ENCODE data around the gene SLC35E1.
"Not testable (repeated sequence)": the region's sequence is repeated elsewhere in the genome, so short reads cannot be mapped to it uniquely, and the experiment has no call there.

Gene SLC35E1

DNA sequence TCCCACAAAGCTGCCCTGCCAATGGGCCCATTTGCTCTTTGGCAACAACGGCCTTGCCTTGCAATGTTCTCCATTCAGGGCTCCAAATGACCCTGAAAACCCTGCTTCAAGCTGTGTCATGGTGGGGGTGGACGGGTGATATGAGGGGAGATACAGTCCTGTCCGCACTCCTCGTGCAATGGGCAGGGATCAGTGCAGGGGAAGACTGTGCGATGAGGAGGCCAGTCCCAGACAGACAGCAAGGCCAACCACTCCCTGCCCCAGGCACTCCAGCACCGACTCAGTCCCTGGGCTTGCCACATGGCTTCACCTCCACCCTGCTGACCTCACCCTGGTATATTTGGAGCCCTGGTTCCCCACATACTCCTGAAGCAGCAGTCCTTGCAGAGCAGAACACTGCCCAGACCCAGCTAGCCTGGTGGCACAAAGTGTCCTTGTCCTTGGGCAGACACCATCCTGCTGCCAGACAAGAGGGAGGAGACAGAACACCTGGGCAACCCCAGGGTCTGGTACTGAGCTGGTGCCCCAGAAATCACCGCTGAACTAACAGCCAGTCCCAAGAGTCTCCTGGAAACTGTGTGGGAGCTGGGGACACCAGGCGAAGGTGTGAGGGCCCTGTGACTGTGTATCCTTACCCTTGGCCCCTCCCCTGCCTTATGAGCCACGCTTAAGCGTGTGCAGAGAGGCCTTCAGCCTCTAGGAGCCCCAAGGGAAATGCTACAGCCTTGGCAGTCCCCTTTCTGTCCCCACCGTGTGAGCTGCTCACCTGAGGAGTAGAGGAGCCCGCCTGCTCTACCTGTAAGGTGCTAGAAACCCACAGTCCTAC, 9.1 kb upstream of the SLC35E1 start:
- FAIRE-seq, result no peak

DNA sequence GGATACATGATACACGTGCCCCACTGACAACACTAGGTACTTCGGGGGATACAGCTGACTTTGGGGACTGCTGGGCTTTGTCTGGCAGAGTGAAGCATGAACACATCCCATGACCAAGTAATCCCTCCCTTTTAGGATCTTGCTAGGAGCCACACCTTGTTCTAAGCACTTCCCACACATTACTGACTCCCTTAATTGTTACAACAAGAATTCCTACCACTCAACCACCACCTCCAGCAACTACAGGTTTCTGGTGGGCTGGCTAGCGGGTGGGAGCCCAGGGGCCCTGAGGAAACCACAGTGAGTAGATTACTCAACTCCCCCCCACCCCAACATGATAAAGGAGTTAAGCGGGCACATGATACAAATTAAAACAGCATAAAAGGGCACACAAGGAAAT, 7.2 kb upstream of the SLC35E1 start:
- FAIRE-seq, result no peak

DNA sequence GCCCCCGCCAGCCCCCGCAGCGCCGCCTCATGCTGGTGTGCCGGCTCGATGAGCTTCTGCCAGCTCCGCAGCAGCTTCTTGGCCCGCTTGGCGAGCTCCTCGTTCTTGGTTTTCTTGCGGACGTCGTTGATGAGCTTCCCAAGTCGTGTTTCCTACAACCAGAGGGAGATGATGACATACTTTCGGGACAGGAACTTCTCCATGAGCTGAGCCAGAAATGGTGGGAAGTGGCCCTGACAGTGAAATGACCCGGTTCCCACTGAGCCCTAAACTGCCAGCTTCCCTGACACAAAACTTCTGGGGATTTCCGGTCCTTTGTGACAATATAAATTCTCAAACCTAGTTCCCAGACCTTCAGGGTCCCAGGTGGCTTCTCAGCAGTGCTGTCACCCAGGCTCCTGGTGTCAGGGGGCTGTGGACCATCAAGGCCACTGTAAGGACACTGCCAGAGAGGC, 5.3 kb upstream of the SLC35E1 start:
- no peak for FAIRE-seq

DNA sequence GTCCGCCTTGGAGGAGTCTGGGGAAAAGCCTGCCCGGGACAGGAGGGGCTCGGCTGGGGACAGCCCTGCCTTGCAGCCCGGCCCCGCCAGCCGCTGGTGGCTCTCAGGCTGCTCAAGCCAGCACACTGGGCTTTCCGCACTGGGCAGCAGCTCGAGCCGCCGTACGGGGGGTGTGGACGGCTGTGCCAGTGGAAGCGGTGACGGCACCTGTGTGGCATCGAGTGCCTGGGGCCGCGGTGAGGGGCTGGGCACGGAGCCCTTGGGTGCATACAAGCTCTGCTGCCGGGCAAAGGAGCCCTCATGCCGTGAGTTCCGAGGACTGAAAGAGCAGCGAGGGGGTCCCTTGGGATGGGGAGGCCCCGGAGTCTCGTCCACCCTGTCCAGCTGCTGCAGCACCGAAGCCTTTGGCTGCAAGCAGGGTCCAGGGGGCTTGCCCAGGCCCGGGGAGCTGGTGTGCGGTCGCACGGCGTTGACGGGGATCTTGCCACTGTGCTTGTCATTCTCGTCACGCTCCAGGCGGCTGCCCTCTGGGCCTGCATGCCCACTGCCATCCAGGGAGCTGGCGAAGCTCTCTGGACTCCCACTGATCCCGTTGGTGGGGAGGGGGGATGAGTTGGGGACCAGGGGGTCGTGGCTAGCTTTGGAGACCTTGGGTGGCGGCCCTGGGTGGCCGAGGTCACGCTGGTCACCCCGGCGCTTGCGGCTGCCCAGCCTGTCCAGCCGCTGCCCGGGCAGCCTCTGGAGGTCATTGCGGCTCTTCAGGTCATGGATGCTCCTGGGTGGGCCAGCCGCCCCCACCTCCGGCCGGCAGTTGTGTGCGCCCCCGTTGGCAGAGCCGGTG, 4.7 kb upstream of the SLC35E1 start:
- FAIRE-seq, result no peak

GRCh38 chr19:16575861-16576689, 3.9 kb upstream of the SLC35E1 start:
- FAIRE-seq, result no peak

GRCh38 chr19:16575282-16575681, 3.1 kb upstream of the SLC35E1 start:
- no peak for FAIRE-seq

DNA sequence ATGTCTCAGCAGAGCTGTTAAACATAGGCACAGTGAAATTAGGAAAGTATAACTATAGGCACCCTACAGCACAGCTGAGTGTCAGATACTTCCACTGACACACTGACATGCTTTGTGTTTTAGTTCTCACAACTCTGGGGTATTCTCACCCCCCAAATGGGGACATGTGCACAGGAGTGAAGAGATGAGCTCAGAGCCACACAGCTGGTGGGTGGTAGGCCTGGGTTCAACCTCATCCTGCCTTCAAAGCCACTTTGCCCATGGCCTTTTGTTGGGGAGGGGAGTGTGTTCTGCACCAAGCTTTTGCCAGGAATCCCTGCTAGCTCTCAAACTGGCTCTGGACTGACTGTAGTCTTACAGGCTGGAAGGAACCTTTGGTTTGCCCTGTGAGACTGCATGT, 1.7 kb upstream of the SLC35E1 start:
- no peak for FAIRE-seq

GRCh38 chr19:16573296-16573695, 1.1 kb upstream of the SLC35E1 start:
- FAIRE-seq, result no peak

DNA sequence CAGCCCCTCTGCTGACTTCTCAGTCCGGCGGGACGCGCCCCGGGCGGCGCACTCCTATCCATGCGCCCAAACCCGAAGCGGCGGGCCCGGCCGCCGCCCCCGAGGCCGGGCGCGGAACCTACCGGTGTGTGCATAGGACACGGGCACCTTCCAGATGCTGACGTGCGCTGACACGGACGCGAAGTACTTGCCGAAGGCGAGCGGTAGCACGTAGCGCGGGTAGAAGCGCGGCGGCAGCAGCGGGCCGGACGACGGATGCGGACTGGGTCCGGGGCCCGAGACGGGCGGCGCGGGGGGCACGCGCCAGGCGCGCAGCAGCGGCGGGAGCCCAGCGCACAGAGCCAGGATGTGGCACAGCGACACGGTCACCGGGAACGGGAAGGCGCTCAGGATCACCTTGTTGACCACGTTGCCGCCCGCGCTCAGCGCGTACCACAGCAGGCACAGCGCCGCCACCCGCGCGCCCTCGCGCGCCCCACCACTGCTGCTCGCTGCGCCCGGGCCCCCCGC, 338 bp downstream of the SLC35E1 start:
- FAIRE-seq, result no peak

DNA sequence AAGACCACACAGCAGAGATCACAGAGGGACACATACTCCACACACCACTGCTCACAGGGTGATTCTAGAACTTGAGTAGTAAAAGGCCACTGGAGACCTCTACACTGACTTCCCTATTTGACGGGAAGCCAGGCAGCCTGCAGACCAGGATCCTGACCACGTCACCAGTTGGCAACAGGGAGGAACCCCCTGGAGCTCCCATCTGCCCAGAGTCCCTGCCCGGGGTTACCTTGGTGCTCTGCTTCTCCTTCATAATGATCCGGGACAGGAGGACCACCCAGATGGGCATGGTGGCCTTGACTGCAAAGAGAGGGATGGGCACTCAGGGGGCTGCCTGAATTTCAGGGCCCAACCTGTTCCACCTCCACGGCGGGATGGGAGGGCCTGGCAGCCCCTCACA, 932 bp downstream of the SLC35E1 start:
- FAIRE-seq, result no peak

GRCh38 chr19:16569609-16570320, 2.5 kb downstream of the SLC35E1 start:
- no peak for FAIRE-seq

DNA sequence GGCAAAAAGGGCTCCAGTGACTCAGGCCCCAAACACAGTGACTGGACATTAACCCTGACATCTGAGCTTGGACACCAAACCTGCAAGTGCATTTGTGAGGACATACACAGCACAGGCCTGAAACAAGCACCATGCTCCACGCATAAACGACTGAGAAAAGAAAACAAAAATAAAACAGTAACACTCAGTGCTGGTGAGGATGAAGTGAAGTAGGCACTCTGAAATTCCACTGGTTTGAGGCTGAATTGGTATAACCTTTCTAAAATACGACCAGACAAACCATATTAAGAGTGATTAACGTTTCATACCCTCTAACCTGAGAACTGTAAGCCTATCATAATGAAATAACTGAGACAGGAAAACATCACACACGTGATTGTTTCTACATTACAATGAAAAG, 5.5 kb downstream of the SLC35E1 start:
- no peak for FAIRE-seq

DNA sequence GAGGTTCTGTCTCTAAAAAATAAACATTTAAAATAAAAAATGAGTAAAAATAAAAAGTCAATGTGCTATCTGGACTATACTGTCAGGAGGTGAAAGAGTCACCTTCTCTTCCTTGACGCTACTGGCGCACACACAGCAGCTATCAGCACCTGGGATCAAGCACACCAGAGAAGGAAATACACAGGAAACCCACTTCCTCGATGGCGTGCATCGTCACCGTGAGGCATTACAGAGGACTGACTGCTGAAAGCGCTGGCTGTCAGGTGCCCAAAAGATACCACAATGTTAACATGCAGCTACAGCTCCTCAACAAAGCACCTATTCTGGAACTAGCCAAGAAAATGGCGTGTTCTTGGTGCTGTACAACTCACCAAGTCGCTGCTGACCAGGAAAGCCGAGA, 6.1 kb downstream of the SLC35E1 start:
- FAIRE-seq, result no peak

DNA sequence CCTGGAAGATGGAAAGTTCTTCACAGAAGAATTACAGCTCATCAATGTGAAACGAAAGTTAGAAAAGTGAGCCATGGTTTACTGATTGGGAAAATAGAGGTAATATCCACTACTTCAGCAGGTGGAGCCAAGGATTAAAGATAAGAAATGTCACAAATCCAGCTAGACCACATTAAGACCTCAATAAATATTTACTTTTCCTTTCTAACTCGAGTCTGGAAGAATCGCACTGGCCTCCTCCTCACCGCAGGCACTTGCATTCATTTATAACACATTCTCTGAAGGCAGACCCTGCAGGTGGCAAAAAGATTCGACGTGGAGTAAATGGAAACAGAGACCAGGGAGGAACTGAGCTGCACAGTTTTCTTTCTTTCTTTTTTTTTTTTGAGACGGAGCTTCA, 7.4 kb downstream of the SLC35E1 start:
- no peak for FAIRE-seq

DNA sequence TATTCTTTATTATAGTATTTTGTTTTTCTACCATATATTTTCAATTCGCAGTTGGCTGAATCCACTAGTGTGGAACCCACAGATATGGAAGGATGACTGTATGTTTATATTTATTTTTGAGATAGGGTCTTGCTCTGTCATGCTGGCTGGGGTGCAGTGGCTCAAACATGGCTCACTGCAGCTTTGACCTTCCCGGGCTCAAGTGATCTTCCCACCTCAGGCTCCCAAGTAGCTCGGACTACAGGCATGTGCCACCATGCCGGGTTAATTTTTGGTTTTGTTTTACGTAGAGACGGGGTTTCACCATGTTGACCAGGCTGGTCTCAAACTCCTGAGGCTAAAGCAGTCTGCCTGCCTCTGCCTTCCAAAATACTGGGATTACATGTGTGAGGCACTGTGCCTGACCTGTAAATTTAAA, 9.6 kb downstream of the SLC35E1 start:
- no peak for FAIRE-seq

DNA sequence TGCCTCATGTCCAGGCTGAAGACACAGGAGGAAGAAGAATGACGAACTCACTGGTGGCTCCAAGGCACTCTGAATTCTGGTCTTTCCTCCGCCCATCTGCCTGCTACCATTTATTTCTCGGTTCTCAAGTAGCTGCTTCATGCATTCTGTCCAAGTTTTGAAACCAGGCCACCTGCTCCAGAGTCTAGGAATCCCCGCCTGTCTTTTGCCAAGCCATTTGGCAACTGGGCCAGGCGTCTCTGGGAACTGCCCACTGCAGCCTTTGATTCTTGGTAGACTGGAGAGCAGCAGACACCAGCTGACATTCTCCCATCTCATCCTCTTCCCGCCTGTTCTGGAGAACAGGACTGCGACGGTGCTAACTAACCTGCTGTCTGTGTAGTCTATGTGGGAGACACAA, 10.8 kb downstream of the SLC35E1 start:
- FAIRE-seq, result no peak

GRCh38 chr19:16559780-16560276, 12.4 kb downstream of the SLC35E1 start:
- FAIRE-seq, result no peak

DNA sequence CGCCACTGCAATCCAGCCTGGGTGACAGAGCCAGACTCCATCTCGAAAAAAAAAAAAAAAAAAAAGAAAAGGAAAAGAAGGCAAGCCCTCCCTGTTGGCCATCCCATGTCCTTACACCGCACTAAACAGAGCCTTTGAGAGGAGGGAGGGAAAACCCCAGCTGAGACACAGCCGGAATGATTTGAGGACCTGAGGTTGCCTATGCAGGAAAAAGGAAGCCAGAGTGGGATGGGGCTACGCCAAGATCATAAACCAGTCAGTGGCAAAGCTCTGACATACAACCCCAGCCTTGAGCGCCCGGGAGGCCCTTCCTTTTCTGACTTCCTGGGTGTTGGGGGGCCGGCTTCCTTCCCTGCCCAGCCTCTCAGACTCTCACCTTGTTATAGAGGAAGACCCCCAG, 17.4 kb downstream of the SLC35E1 start:
- no peak for FAIRE-seq

GRCh38 chr19:16551902-16552301, 20.3 kb downstream of the SLC35E1 start:
- not testable (repeated sequence) for FAIRE-seq

DNA sequence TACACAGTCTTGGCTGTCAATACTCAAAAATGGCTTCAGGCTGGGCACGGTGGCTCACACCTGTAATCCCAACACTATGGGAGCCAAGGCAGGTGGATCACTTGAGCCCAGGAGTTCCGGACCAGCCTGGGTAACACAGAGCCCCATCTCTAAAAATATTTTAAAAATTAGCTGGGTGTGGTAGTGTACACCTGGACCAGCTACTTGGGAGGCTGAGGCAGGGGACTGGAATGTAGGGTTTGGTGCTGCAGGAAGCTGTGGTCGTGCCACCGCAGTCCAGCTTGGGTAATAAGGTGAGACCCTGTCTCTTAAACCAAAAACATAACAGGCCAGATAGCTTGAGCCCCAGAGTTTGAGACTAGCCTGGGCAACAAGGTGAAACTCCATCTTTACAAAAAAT, 23.3 kb downstream of the SLC35E1 start:
- no peak for FAIRE-seq

GRCh38 chr19:16544473-16545231, 27.6 kb downstream of the SLC35E1 start:
- FAIRE-seq, result no peak

Data from islet of Langerhans (tissue), 1 donor.